ENCODE measurements around the gene TNNC2.

Gene TNNC2

DNA sequence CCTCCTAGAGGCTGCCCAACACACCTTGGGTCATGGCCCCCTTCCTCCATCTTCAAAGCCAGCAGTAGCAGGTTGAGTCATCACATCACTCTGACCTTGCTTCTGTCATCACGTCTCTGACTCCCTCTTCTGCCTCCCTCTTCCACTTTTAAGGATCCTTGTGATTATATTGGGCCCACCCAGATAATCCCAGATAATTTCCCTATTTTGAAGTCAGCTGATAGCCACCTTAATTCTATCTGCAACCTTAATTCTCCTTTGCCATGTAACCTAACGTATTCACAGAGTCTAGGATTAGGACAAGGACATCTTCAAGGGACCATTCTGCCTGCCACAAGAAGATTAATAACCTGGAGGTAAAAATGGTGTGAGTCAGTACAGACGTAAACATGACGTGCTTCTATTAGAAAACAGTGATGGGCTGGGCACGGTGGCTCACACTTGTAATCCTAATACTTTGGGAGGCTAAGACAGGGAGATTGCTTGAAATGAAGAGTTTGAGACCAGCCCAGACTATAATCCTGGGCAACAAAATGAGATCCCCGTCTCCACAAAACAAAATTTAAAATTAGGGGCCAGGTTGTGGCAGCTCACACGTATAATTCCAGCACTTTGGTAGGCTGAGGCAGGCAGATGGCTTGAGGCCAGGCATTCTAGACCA, 33.6 kb upstream of the TNNC2 start:
- Histone ChIP-seq H3K9ac (ENCODE audit: low read length) (no peak overlapping the region), H3K9me3 (ENCODE audit: control insufficient read depth, insufficient read depth, low read depth, low read length) (no peaks in the 10 kb centered on the region), H3K4me1 (ENCODE audit: control insufficient read depth, insufficient read depth, low read length) (peaks cover 24% of the 10 kb centered on the region), H3K27ac (ENCODE audit: low read depth, low read length) (no peak overlapping the region), H3K4me3 (ENCODE audit: low read depth, low read length) (no peak overlapping the region), H3K36me3 (ENCODE audit: control insufficient read depth, insufficient read depth, low read length) (no peaks in the 10 kb centered on the region), H3K27me3 (ENCODE audit: control insufficient read depth, insufficient read depth, low read length) (no peaks in the 10 kb centered on the region)

GRCh38 chr20:45859916-45860315, 32.8 kb upstream of the TNNC2 start:
- Histone ChIP-seq H3K27me3 (ENCODE audit: control insufficient read depth, insufficient read depth, low read length) (no peaks in the 10 kb centered on the region), H3K36me3 (ENCODE audit: control insufficient read depth, insufficient read depth, low read length) (no peaks in the 10 kb centered on the region), H3K4me3 (ENCODE audit: low read depth, low read length) (no peak overlapping the region), H3K4me1 (ENCODE audit: control insufficient read depth, insufficient read depth, low read length) (peaks cover 28% of the 10 kb centered on the region), H3K27ac (ENCODE audit: low read depth, low read length) (no peak overlapping the region), H3K9me3 (ENCODE audit: control insufficient read depth, insufficient read depth, low read depth, low read length) (no peaks in the 10 kb centered on the region), H3K9ac (ENCODE audit: low read length) (no peak overlapping the region)

DNA sequence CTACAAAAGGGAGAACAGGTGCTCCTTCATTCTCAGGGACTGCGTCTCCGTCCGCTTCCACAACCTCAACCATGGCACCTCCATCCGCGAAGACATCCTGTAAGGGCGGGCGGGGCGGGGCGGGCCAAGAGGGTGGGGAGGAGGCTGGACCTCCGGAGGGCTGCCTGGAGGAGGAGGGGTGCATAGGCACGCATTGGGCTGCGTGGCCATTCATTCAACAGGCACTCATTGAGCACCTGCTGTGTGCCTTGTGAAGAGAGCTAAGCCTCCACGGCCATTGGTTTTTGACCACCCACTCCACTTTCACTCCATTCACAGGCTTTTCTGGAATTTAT, 30.7 kb upstream of the TNNC2 start:
- Histone ChIP-seq H3K4me1 (ENCODE audit: control insufficient read depth, insufficient read depth, low read length) (peaks cover 45% of the 10 kb centered on the region), H3K36me3 (ENCODE audit: control insufficient read depth, insufficient read depth, low read length) (peaks cover 5% of the 10 kb centered on the region; the same call in 1 of the 2 replicates), H3K9me3 (ENCODE audit: control insufficient read depth, insufficient read depth, low read depth, low read length) (no peaks in the 10 kb centered on the region), H3K27ac (ENCODE audit: low read depth, low read length) (peak overlapping the region; percentile 7; the same call in 1 of the 2 replicates), H3K4me3 (ENCODE audit: low read depth, low read length) (peak overlapping the region; percentile 76), H3K27me3 (ENCODE audit: control insufficient read depth, insufficient read depth, low read length) (no peaks in the 10 kb centered on the region), H3K9ac (ENCODE audit: low read length) (peak overlapping the region; percentile 70)

GRCh38 chr20:45857114-45857881, 30.2 kb upstream of the TNNC2 start, which contains the start of the genes ACOT8 and ZSWIM3:
Gene ACOT8 (minus strand): TSS chr20:45857392. CDS start chr20:45857315, 77 bp downstream.
Gene ZSWIM3 (plus strand): TSS chr20:45857614. CDS start chr20:45857826, 212 bp downstream.
- peak within 1 kb of the TSS; percentile 54 for H3K27ac ChIP-seq (ENCODE audit: low read depth, low read length)
- H3K4me1 ChIP-seq (ENCODE audit: control insufficient read depth, insufficient read depth, low read length) = peaks cover 48% of the 10 kb centered on the region
- no peaks in the 10 kb centered on the region for H3K27me3 ChIP-seq (ENCODE audit: control insufficient read depth, insufficient read depth, low read length)
- peak within 1 kb of the TSS; percentile 76 for H3K4me3 ChIP-seq (ENCODE audit: low read depth, low read length)
- peaks cover 5% of the 10 kb centered on the region; the same call in 1 of the 2 replicates for H3K36me3 ChIP-seq (ENCODE audit: control insufficient read depth, insufficient read depth, low read length)
- peak within 1 kb of the TSS; percentile 70 for H3K9ac ChIP-seq (ENCODE audit: low read length)
- no peaks in the 10 kb centered on the region for H3K9me3 ChIP-seq (ENCODE audit: control insufficient read depth, insufficient read depth, low read depth, low read length)

DNA sequence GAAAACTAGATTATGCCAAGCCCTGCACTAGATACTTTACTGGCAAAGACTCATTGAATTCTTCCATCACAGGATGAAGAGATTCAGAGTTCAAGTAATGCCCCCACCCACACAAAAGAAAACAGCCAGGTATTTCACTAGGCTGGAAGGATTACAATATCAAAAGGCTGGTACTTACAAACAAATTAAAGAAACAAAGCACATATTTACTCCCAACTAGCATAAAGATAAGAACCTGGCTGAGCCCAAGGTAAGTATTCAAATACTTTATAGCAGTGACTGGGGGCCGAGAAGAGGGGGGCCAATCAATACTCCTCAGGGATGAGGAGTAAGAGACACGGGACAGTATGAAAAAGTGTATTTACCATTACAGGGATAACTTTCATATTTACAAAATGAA, 26.4 kb upstream of the TNNC2 start:
- peak overlapping the region; percentile 22; the same call in 1 of the 2 replicates for H3K4me3 ChIP-seq (ENCODE audit: low read depth, low read length)
- no peaks in the 10 kb centered on the region for H3K9me3 ChIP-seq (ENCODE audit: control insufficient read depth, insufficient read depth, low read depth, low read length)
- H3K36me3 ChIP-seq (ENCODE audit: control insufficient read depth, insufficient read depth, low read length) = peaks cover 23% of the 10 kb centered on the region
- peaks cover 39% of the 10 kb centered on the region for H3K4me1 ChIP-seq (ENCODE audit: control insufficient read depth, insufficient read depth, low read length)
- peak overlapping the region; percentile 82 for H3K27ac ChIP-seq (ENCODE audit: low read depth, low read length)
- H3K9ac ChIP-seq (ENCODE audit: low read length) = peak overlapping the region; percentile 61
- H3K27me3 ChIP-seq (ENCODE audit: control insufficient read depth, insufficient read depth, low read length) = no peaks in the 10 kb centered on the region

- no peaks in the 10 kb centered on the region for H3K9me3 ChIP-seq (ENCODE audit: control insufficient read depth, insufficient read depth, low read depth, low read length)
- H3K27ac ChIP-seq (ENCODE audit: low read depth, low read length) = peak overlapping the region; percentile 73; the same call in 1 of the 2 replicates
- H3K4me1 ChIP-seq (ENCODE audit: control insufficient read depth, insufficient read depth, low read length) = peaks cover 35% of the 10 kb centered on the region
- no peak overlapping the region for H3K4me3 ChIP-seq (ENCODE audit: low read depth, low read length)
- no peak overlapping the region for H3K9ac ChIP-seq (ENCODE audit: low read length)
- no peaks in the 10 kb centered on the region for H3K27me3 ChIP-seq (ENCODE audit: control insufficient read depth, insufficient read depth, low read length)
- H3K36me3 ChIP-seq (ENCODE audit: control insufficient read depth, insufficient read depth, low read length) = peaks cover 28% of the 10 kb centered on the region
These were observed 25.2 kb upstream of the TNNC2 start for GRCh38 chr20:45852326-45852725.

- no peak overlapping the region for H3K4me3 ChIP-seq (ENCODE audit: low read depth, low read length)
These were observed 24.4 kb upstream of the TNNC2 start for GRCh38 chr20:45851501-45851900.

DNA sequence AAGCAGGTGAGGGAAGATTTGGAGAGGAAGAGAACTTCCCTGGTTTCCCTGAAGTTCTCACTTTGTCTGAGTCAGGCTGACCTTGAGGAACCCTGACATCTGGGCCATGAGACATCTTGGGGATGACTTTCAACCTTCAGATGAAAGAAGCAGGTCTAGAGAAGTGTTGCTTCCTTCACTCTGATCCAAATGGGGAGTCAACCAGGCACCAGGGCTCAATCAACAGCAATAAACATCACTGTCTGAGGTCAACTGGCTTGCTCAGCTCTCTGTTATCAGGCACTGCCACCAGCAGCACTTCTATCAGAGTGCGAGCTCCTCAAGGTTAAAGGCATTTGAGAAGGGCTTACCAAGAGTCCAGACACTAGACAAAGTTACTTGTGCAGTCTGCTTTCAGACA, 23.8 kb upstream of the TNNC2 start:
- Histone ChIP-seq H3K9ac (ENCODE audit: low read length) (no peak overlapping the region), H3K4me1 (ENCODE audit: control insufficient read depth, insufficient read depth, low read length) (peaks cover 28% of the 10 kb centered on the region), H3K27ac (ENCODE audit: low read depth, low read length) (no peak overlapping the region), H3K27me3 (ENCODE audit: control insufficient read depth, insufficient read depth, low read length) (no peaks in the 10 kb centered on the region), H3K9me3 (ENCODE audit: control insufficient read depth, insufficient read depth, low read depth, low read length) (no peaks in the 10 kb centered on the region), H3K36me3 (ENCODE audit: control insufficient read depth, insufficient read depth, low read length) (peaks cover 40% of the 10 kb centered on the region), H3K4me3 (ENCODE audit: low read depth, low read length) (no peak overlapping the region)

More at GRCh38 chr20:45851501-45851900, 24.4 kb upstream of the TNNC2 start:
- Histone ChIP-seq H3K27ac (ENCODE audit: low read depth, low read length) (no peak overlapping the region), H3K9ac (ENCODE audit: low read length) (no peak overlapping the region), H3K9me3 (ENCODE audit: control insufficient read depth, insufficient read depth, low read depth, low read length) (no peaks in the 10 kb centered on the region), H3K27me3 (ENCODE audit: control insufficient read depth, insufficient read depth, low read length) (no peaks in the 10 kb centered on the region), H3K36me3 (ENCODE audit: control insufficient read depth, insufficient read depth, low read length) (peaks cover 35% of the 10 kb centered on the region), H3K4me1 (ENCODE audit: control insufficient read depth, insufficient read depth, low read length) (peaks cover 33% of the 10 kb centered on the region)

- no peak overlapping the region for H3K9ac ChIP-seq (ENCODE audit: low read length)
- no peak overlapping the region for H3K27ac ChIP-seq (ENCODE audit: low read depth, low read length)
- H3K27me3 ChIP-seq (ENCODE audit: control insufficient read depth, insufficient read depth, low read length) = no peaks in the 10 kb centered on the region
- no peaks in the 10 kb centered on the region for H3K9me3 ChIP-seq (ENCODE audit: control insufficient read depth, insufficient read depth, low read depth, low read length)
- H3K4me3 ChIP-seq (ENCODE audit: low read depth, low read length) = no peak overlapping the region
- peaks cover 24% of the 10 kb centered on the region for H3K4me1 ChIP-seq (ENCODE audit: control insufficient read depth, insufficient read depth, low read length)
- H3K36me3 ChIP-seq (ENCODE audit: control insufficient read depth, insufficient read depth, low read length) = peaks cover 46% of the 10 kb centered on the region
These were observed 23.1 kb upstream of the TNNC2 start for GRCh38 chr20:45850238-45850637.

DNA sequence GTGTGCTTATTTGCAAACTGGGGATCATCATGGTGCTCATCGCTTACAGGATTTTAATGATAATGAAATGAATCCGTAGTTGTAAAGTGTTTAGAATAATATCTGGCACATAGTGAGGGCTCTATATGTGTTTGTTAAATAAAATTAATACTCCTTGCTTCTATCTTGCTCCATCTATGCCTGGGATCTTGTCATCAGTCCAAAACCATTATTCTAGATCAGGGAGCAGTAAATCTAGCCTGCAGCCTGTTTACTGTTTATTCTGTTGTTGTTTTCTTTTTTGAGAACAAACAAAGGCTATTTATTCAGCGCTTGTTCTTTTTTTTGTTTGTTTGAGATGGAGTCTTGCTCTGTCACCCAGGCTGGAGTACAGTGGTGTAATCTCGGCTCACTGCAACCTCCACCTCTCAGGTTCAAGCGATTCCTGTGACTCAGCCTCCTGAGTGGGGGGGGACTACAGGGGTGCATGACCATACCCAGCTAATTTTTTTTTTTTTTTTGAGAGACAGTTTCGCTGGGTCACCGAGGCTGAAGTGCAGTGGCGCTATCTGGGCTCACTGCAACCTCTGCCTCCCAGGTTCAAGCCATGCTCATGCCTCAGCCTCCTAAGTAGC, 22.0 kb upstream of the TNNC2 start:
- H3K9ac ChIP-seq (ENCODE audit: low read length) = no peak overlapping the region
- no peaks in the 10 kb centered on the region for H3K9me3 ChIP-seq (ENCODE audit: control insufficient read depth, insufficient read depth, low read depth, low read length)
- H3K27ac ChIP-seq (ENCODE audit: low read depth, low read length) = no peak overlapping the region
- H3K4me3 ChIP-seq (ENCODE audit: low read depth, low read length) = no peak overlapping the region
- H3K4me1 ChIP-seq (ENCODE audit: control insufficient read depth, insufficient read depth, low read length) = peaks cover 13% of the 10 kb centered on the region
- H3K27me3 ChIP-seq (ENCODE audit: control insufficient read depth, insufficient read depth, low read length) = no peaks in the 10 kb centered on the region
- peaks cover 50% of the 10 kb centered on the region for H3K36me3 ChIP-seq (ENCODE audit: control insufficient read depth, insufficient read depth, low read length)

DNA sequence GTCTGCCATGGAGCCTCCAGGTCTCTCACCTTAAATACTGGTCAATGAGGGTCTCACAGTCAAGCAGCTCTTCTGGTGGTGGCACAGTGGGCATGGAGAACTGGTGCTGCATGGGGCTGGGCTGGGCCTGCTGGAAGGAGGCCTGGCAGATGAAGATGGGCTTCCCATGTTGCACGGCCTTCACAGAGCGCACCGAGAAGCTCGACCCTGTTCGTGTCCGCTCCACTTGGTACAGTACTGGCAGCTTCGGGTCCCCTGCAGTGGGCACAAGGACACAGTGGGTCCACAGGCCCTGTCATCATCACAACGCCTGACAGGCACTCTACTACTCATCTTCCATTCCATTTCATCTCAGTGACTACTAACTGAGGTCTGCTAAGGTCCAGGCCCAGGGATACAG, 21.3 kb upstream of the TNNC2 start:
- H3K9me3 ChIP-seq (ENCODE audit: control insufficient read depth, insufficient read depth, low read depth, low read length) = no peaks in the 10 kb centered on the region
- no peaks in the 10 kb centered on the region for H3K27me3 ChIP-seq (ENCODE audit: control insufficient read depth, insufficient read depth, low read length)
- H3K4me3 ChIP-seq (ENCODE audit: low read depth, low read length) = no peak overlapping the region
- peaks cover 10% of the 10 kb centered on the region for H3K4me1 ChIP-seq (ENCODE audit: control insufficient read depth, insufficient read depth, low read length)
- no peak overlapping the region for H3K27ac ChIP-seq (ENCODE audit: low read depth, low read length)
- no peak overlapping the region for H3K9ac ChIP-seq (ENCODE audit: low read length)
- peaks cover 57% of the 10 kb centered on the region for H3K36me3 ChIP-seq (ENCODE audit: control insufficient read depth, insufficient read depth, low read length)

Data from HUES6 (cell line).